Epithelial cell of proximal tubule (primary cell): ENCODE results near the gene ICA1L. TPM values are rescaled to one million over a fixed set of nuclear protein-coding genes. Genes with fewer than 3 reads are reported as not detected.

ENCODE experiments used
- DNase-seq: peaks from one replicate; pipeline ENCODE4 v3.0.0-alpha.2; 2011; ENCODE audit warnings: low read depth
- H3K4me3 ChIP-seq: 2 replicates; pipeline ENCODE4 v1.5.1; 2011; ENCODE audit warnings: low read depth, mild to moderate bottlenecking, low read length
- CTCF ChIP-seq: conservative IDR thresholded peaks from 2 replicates; pipeline ENCODE4 v1.5.1; 2012; ENCODE audit warnings: low read depth, mild to moderate bottlenecking, low read length
- total RNA-seq: library from RNA; depleted of rRNA; stranded (reverse); fragments of >200 nt; gene quantifications from 2 replicates; pipeline ENCODE4 v1.2.3, GENCODE V29; 2015

Gene ICA1L
- total RNA-seq, 1 donor from 2014 or later: 3.3 TPM

DNA sequence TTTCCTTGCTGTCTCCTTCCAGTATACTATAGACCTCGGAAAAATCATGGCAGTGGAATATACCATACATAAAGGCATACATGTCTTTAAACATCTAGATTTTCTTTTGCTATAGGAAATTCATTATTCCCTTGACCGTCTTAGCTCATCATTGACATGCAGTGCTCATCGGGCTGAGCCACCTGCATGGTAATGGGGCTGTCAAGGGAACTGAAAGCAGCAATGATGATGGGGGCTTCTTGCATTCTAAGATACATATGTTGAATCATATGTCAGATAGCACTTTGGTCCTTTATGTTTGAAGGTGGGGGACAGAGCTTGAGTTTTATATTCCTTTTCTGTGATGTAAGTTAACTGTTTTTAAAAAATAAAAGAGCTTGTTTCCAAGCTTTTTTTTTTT is 106.6 kb downstream of the ICA1L start:
- H3K4me3 ChIP-seq: no peak overlapping the region
- no peak for DNase-seq
- no peak for TF ChIP-seq CTCF

DNA sequence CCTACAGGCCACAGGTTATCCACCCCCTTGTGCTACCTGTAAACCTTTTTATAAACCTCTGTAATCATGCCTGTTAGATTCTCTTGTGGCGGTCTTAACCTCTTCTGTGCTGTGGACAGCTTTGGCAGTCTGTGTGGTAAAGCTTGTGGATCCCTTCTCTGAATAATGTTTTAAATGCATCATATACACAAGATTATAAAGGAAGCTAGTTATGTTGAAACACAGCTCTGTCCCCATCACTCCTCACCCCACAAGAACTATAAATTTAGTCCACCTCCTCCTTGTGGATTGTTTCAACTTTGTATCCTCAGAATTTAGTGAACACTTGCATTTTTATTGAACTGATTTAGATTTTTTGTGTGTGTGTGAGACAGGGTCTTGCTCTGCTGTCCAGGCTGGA is 107.7 kb downstream of the ICA1L start:
- H3K4me3 ChIP-seq: no peak overlapping the region
- no peak for DNase-seq
- no peak for TF ChIP-seq CTCF

DNA sequence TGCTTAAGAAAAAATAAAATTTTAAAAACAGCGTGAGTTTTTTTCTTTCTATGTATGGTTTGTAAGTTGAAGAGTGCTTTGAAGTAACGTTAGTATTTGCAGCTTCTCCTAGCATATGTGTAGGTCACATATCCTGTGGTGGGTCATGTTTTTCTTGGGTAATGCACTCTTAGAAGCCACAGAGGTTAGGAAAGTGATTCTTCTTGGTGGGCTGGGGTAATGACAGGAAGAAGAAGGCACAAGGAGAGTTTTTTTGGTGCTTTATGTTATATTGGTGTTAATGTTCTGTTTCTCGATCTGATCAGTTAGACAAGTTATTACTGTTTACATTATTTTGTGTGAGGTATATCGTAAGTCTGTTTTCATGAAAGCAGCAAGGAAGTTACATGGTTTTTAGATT is 109.0 kb downstream of the ICA1L start:
- TF ChIP-seq CTCF: no peak
- H3K4me3 ChIP-seq: no peak overlapping the region
- no peak for DNase-seq

GRCh38 chr2:202760848-202761247 is 110.7 kb downstream of the ICA1L start:
- no peak overlapping the region for H3K4me3 ChIP-seq
- no peak for DNase-seq
- TF ChIP-seq CTCF: no peak

GRCh38 chr2:202758604-202759003 is 113.0 kb downstream of the ICA1L start:
- DNase-seq: peak; percentile 26

DNA sequence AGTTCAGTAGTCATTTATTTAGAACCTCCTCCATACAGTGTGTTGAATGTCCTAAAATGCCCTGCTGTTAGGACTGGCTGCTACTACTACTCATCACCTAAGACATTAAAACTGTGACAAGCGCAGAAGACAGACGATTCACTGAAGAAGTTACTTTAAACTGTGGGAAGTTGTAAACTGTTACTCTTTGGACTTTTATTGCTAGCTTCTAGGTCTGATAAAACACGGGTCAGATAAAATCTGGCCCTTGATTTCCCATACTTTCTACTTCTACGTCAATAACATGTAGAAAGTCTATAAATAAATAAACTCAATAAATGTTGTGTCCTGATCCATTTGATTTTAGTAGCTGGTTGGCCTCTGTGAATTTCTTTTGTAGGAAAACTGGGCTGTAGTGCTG is 113.4 kb downstream of the ICA1L start:
- DNase-seq: no peak
- TF ChIP-seq CTCF: no peak
- no peak overlapping the region for H3K4me3 ChIP-seq

More at GRCh38 chr2:202758604-202759003, 113.0 kb downstream of the ICA1L start:
- no peak overlapping the region for H3K4me3 ChIP-seq
- no peak for TF ChIP-seq CTCF

GRCh38 chr2:202757339-202757738 is 114.2 kb downstream of the ICA1L start:
- H3K4me3 ChIP-seq: no peak overlapping the region
- no peak for DNase-seq
- TF ChIP-seq CTCF: no peak
